Type B pancreatic cell (in vitro differentiated cells): ENCODE data around the gene CCNL2. TPM values are rescaled to one million over a fixed set of nuclear protein-coding genes. Genes with fewer than 3 reads are reported as not detected.

Experiments used
- DNase-seq: peaks from one replicate; pipeline ENCODE4 v3.0.0; 2021; ENCODE audit warnings: mixed read lengths; ENCODE audit not compliant: unreplicated experiment; ENCODE audit errors: extremely low spot score
- H3K27ac Mint-ChIP-seq: 2 replicates; pipeline ENCODE4 v1.8.0; 2021; ENCODE audit warnings: mild to moderate bottlenecking, mixed read lengths
- H3K27me3 Mint-ChIP-seq: 2 replicates; pipeline ENCODE4 v1.8.0; 2021; ENCODE audit warnings: mixed read lengths
- H3K36me3 Mint-ChIP-seq: 2 replicates; pipeline ENCODE4 v1.8.0; 2021; ENCODE audit warnings: mixed read lengths
- H3K4me1 Mint-ChIP-seq: one replicate; pipeline ENCODE4 v1.8.0; 2021; ENCODE audit warnings: mixed read lengths; ENCODE audit not compliant: unreplicated experiment
- H3K4me3 Mint-ChIP-seq: 2 replicates; pipeline ENCODE4 v1.8.0; 2021; ENCODE audit warnings: mild to moderate bottlenecking, mixed read lengths
- H3K9me3 Mint-ChIP-seq: 2 replicates; pipeline ENCODE4 v1.8.0; 2021; ENCODE audit warnings: mixed read lengths
- CTCF ChIP-seq: fragments of 200-600 bp; sonication (generic); conservative IDR thresholded peaks from 2 replicates; pipeline ENCODE4 v1.5.0; 2021; ENCODE audit warnings: antibody characterized with exemption, mild to moderate bottlenecking
- microRNA-seq: library from miRNA; unstranded; fragments of <30 nt; microRNA quantifications from one replicate; pipeline ENCODE4, GENCODE V29; 2020
- total RNA-seq: library from RNA; stranded (reverse); gene quantifications from 2 replicates; pipeline ENCODE4 v1.2.1, GENCODE V29; 2021; ENCODE audit warnings: low replicate concordance

The CCNL2 gene
- total RNA-seq, 1 donor from 2014 or later, result 298 TPM

- no peak for DNase-seq
- Mint-ChIP-seq H3K4me3 (no peak overlapping the region), H3K27me3 (no peaks in the 10 kb centered on the region), H3K9me3 (no peaks in the 10 kb centered on the region), H3K36me3 (peaks cover 10% of the 10 kb centered on the region), H3K4me1 (no peaks in the 10 kb centered on the region), H3K27ac (no peak overlapping the region)
- TF ChIP-seq CTCF, result no peak
Measured at GRCh38 chr1:1336931-1337792, 62.0 kb downstream of the CCNL2 start.

DNA sequence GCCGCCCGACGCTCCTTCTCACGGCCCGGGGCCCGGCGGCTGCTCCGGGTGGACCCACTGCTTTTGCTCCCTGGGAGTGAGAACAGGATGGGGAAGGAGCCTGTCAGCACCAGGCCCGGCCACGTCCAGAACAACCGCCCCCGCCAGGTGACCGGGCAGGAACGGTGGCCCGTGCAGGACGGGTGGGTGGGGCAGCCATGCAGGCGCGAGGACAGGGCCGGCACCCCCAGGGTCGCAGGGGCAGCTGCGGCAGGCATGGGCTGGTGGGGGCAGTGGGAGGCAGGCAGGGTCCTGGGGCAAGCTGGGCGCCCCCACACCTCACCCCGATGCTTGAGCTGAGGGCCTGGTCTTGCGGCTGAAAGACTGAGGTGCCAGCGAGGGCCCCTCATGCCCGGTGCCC is 62.7 kb downstream of the CCNL2 start:
- H3K27ac Mint-ChIP-seq, result no peak overlapping the region
- TF ChIP-seq CTCF, result no peak
- H3K9me3 Mint-ChIP-seq, result no peaks in the 10 kb centered on the region
- H3K4me1 Mint-ChIP-seq, result no peaks in the 10 kb centered on the region
- no peaks in the 10 kb centered on the region for H3K27me3 Mint-ChIP-seq
- no peak overlapping the region for H3K4me3 Mint-ChIP-seq
- no peak for DNase-seq
- H3K36me3 Mint-ChIP-seq, result peaks cover 10% of the 10 kb centered on the region

- no peak for TF ChIP-seq CTCF
- H3K27me3 Mint-ChIP-seq, result no peaks in the 10 kb centered on the region
- H3K27ac Mint-ChIP-seq, result no peak overlapping the region
- no peak for DNase-seq
- H3K4me1 Mint-ChIP-seq, result no peaks in the 10 kb centered on the region
- H3K9me3 Mint-ChIP-seq, result no peaks in the 10 kb centered on the region
- H3K4me3 Mint-ChIP-seq, result no peak overlapping the region
- peaks cover 4% of the 10 kb centered on the region for H3K36me3 Mint-ChIP-seq
Measured at GRCh38 chr1:1335792-1336248, 63.3 kb downstream of the CCNL2 start.

Small RNA genes within 50 kb of the gene (microRNA-seq; reads per million reads assigned to microRNA genes)
- not detected for gene MIR6808

Other genes starting within 250 kb of the CCNL2 start
- 0.88 and 1.4 TPM in 2 replicates for gene TTLL10, start 225.5 kb downstream of the CCNL2 start, total RNA-seq
- 0.38 TPM in 1 of 2 replicates, not detected in the other for gene TNFRSF18, start 192.7 kb downstream of the CCNL2 start, total RNA-seq
- gene TNFRSF4, start 185.2 kb downstream of the CCNL2 start, total RNA-seq, result 0.31 TPM in 1 of 2 replicates, not detected in the other
- 116 and 136 TPM in 2 replicates for gene SDF4, start 167.3 kb downstream of the CCNL2 start, total RNA-seq
- 19.5 and 30.2 TPM in 2 replicates for gene B3GALT6, start 167.1 kb downstream of the CCNL2 start, total RNA-seq
- 2.5 TPM in 2 replicates for gene C1QTNF12, start 152.6 kb downstream of the CCNL2 start, total RNA-seq
- gene UBE2J2, start 125.5 kb downstream of the CCNL2 start, total RNA-seq, result 56.5 and 73.8 TPM in 2 replicates
- gene SCNN1D, start 118.9 kb downstream of the CCNL2 start, total RNA-seq, result 2.7 and 13.5 TPM in 2 replicates
- gene ACAP3, start 91.4 kb downstream of the CCNL2 start, total RNA-seq, result 93.9 and 103 TPM in 2 replicates
- gene PUSL1, start 90.7 kb downstream of the CCNL2 start, total RNA-seq, result 20.4 and 25.5 TPM in 2 replicates
- gene INTS11, start 74.7 kb downstream of the CCNL2 start, total RNA-seq, result 127 and 138 TPM in 2 replicates
- gene CPTP, start 74.5 kb downstream of the CCNL2 start, total RNA-seq, result 24.2 and 28.5 TPM in 2 replicates
- gene TAS1R3, start 68.1 kb downstream of the CCNL2 start, total RNA-seq, result 0.83 and 0.89 TPM in 2 replicates
- 62.8 and 63.5 TPM in 2 replicates for gene DVL1, start 49.9 kb downstream of the CCNL2 start, total RNA-seq
- gene MXRA8, start 40.8 kb downstream of the CCNL2 start, total RNA-seq, result 17.6 and 78.1 TPM in 2 replicates
- gene AURKAIP1, start 24.1 kb downstream of the CCNL2 start, total RNA-seq, result 122 and 143 TPM in 2 replicates
- gene MRPL20, start 8.0 kb upstream of the CCNL2 start, total RNA-seq, result 98.9 and 108 TPM in 2 replicates
- gene ANKRD65, start 21.9 kb upstream of the CCNL2 start, total RNA-seq, result 7.6 and 11.1 TPM in 2 replicates
- gene VWA1, start 36.4 kb upstream of the CCNL2 start, total RNA-seq, result 44.5 and 49.9 TPM in 2 replicates
- 1.8 and 2.4 TPM in 2 replicates for gene ATAD3C, start 50.4 kb upstream of the CCNL2 start, total RNA-seq
- 37.2 and 44.3 TPM in 2 replicates for gene ATAD3B, start 72.4 kb upstream of the CCNL2 start, total RNA-seq
- 37.8 and 39.8 TPM in 2 replicates for gene ATAD3A, start 112.8 kb upstream of the CCNL2 start, total RNA-seq
- gene TMEM240, start 141.3 kb upstream of the CCNL2 start, total RNA-seq, result 3.1 and 10.3 TPM in 2 replicates
- gene SSU72, start 175.5 kb upstream of the CCNL2 start, total RNA-seq, result 117 and 126 TPM in 2 replicates
- 8.9 and 9.3 TPM in 2 replicates for gene FNDC10, start 200.8 kb upstream of the CCNL2 start, total RNA-seq
- 73.6 and 114 TPM in 2 replicates for gene MIB2, start 216.2 kb upstream of the CCNL2 start, total RNA-seq
- 2.2 and 6.8 TPM in 2 replicates for gene MMP23B, start 232.8 kb upstream of the CCNL2 start, total RNA-seq